KMS-11 (cell line): ENCODE data around the gene KLHDC9.
"Not testable (repeated sequence)": the region's sequence is repeated elsewhere in the genome, so short reads cannot be mapped to it uniquely, and the experiment has no call there.

Source experiments
- H2AFZ ChIP-seq: fragments of 200-600 bp; sonication (generic); 2 replicates; pipeline ENCODE4 v1.6.1; 2016; ENCODE audit warnings: antibody characterized with exemption, mixed run types, low read depth
- H3K27ac ChIP-seq: fragments of 200-600 bp; sonication (generic); 2 replicates; pipeline ENCODE4 v1.6.1; 2016; ENCODE audit warnings: mild to moderate bottlenecking, mixed run types
- H3K27me3 ChIP-seq: fragments of 200-600 bp; sonication (generic); 2 replicates; pipeline ENCODE4 v1.6.1; 2017; ENCODE audit warnings: mild to moderate bottlenecking, low read depth, mixed run types, moderate library complexity; ENCODE audit not compliant: insufficient read depth
- H3K36me3 ChIP-seq: fragments of 200-600 bp; sonication (generic); 2 replicates; pipeline ENCODE4 v1.6.1; 2017; ENCODE audit warnings: mild to moderate bottlenecking, mixed run types; ENCODE audit not compliant: insufficient read depth
- H3K4me1 ChIP-seq: fragments of 200-600 bp; sonication (generic); 2 replicates; pipeline ENCODE4 v1.6.1; 2016; ENCODE audit warnings: mild to moderate bottlenecking, low read depth, mixed run types; ENCODE audit not compliant: poor library complexity, severe bottlenecking
- H3K4me2 ChIP-seq: fragments of 200-600 bp; sonication (generic); 2 replicates; pipeline ENCODE4 v1.7.0; 2016; ENCODE audit warnings: mild to moderate bottlenecking, mixed run types
- H3K4me3 ChIP-seq: fragments of 200-600 bp; sonication (generic); IDR thresholded peaks from 2 replicates; pipeline ENCODE4 v1.6.1; 2017; ENCODE audit warnings: low read depth, low read length, mixed read lengths; ENCODE audit not compliant: insufficient read depth
- H3K79me2 ChIP-seq: fragments of 200-600 bp; sonication (generic); 2 replicates; pipeline ENCODE4 v1.6.1; 2016; ENCODE audit warnings: low read depth, mixed run types; ENCODE audit not compliant: insufficient read depth
- H3K9ac ChIP-seq: fragments of 200-600 bp; sonication (generic); 2 replicates; pipeline ENCODE4 v1.6.1; 2016; ENCODE audit warnings: mild to moderate bottlenecking, mixed run types
- H4K20me1 ChIP-seq: fragments of 200-600 bp; sonication (generic); 2 replicates; pipeline ENCODE4 v1.6.1; 2016; ENCODE audit warnings: mild to moderate bottlenecking, mixed run types; ENCODE audit not compliant: insufficient read depth
- TF ChIP-seq, protein P1 (sequence below): fragments of 200-600 bp; sonication (generic); conservative IDR thresholded peaks from 2 replicates; pipeline ENCODE4 v1.6.1; 2017; ENCODE audit warnings: low read depth, mild to moderate bottlenecking, antibody characterized with exemption, low read length, moderate library complexity, mixed read lengths

Gene KLHDC9

DNA sequence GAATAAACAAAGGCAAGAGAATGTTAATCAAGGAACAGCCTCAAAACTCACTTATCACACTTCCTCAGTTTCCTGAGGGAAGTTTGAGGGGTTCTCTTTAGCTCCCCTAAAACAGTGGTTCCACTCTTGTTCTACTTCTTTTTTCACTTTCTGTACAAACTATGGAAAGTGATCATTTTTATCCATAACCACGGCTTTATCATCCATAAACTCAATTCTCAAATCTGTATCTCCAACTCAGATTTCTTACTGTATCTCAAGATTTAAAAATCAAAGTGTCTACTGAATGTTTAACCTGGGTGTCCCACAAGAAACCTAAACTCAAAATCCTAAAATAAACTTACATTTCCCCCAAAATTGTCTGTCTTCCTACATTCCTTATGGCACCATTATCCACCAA lies 15.8 kb downstream of the KLHDC9 start:
- Histone ChIP-seq H3K27me3 (no peaks in the 10 kb centered on the region), H3K9ac (no peak overlapping the region), H3K79me2 (peaks cover 98% of the 10 kb centered on the region), H4K20me1 (peaks cover 43% of the 10 kb centered on the region), H3K4me2 (no peak overlapping the region; the same call in 1 of the 2 replicates), H2AFZ (no peak overlapping the region), H3K4me1 (peaks cover 62% of the 10 kb centered on the region), H3K4me3 (no peak overlapping the region), H3K36me3 (no peaks in the 10 kb centered on the region; the same call in 1 of the 2 replicates), H3K27ac (no peak overlapping the region)
- TF ChIP-seq, protein P1, sequence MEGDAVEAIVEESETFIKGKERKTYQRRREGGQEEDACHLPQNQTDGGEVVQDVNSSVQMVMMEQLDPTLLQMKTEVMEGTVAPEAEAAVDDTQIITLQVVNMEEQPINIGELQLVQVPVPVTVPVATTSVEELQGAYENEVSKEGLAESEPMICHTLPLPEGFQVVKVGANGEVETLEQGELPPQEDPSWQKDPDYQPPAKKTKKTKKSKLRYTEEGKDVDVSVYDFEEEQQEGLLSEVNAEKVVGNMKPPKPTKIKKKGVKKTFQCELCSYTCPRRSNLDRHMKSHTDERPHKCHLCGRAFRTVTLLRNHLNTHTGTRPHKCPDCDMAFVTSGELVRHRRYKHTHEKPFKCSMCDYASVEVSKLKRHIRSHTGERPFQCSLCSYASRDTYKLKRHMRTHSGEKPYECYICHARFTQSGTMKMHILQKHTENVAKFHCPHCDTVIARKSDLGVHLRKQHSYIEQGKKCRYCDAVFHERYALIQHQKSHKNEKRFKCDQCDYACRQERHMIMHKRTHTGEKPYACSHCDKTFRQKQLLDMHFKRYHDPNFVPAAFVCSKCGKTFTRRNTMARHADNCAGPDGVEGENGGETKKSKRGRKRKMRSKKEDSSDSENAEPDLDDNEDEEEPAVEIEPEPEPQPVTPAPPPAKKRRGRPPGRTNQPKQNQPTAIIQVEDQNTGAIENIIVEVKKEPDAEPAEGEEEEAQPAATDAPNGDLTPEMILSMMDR = no peak

DNA sequence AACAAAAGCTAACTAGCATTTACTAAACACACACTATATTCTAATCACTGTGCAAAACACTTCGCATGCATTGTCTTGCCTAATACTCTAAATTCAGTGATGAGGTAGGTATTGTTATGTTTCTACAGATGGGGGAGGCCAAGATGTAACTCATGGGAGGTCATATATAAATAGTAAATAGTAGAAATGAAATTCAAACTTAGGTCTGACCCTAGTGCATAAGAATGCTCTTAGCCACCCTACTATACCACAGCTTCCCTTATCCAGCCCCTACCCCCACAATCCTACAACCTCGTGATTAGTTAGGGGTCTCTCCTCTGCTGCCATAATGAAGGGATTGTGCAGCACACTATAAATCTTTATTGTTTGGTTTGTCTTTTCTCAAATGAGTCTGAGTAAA lies 16.4 kb downstream of the KLHDC9 start:
- peaks cover 68% of the 10 kb centered on the region for H3K4me1 ChIP-seq
- H4K20me1 ChIP-seq = peaks cover 40% of the 10 kb centered on the region
- H3K4me3 ChIP-seq = no peak overlapping the region
- no peaks in the 10 kb centered on the region; the same call in 1 of the 2 replicates for H3K36me3 ChIP-seq
- H2AFZ ChIP-seq = no peak overlapping the region
- no peak overlapping the region for H3K9ac ChIP-seq
- no peak overlapping the region for H3K4me2 ChIP-seq
- no peaks in the 10 kb centered on the region for H3K27me3 ChIP-seq
- H3K27ac ChIP-seq = no peak overlapping the region
- peaks cover 95% of the 10 kb centered on the region for H3K79me2 ChIP-seq
- TF ChIP-seq, protein P1 = no peak

DNA sequence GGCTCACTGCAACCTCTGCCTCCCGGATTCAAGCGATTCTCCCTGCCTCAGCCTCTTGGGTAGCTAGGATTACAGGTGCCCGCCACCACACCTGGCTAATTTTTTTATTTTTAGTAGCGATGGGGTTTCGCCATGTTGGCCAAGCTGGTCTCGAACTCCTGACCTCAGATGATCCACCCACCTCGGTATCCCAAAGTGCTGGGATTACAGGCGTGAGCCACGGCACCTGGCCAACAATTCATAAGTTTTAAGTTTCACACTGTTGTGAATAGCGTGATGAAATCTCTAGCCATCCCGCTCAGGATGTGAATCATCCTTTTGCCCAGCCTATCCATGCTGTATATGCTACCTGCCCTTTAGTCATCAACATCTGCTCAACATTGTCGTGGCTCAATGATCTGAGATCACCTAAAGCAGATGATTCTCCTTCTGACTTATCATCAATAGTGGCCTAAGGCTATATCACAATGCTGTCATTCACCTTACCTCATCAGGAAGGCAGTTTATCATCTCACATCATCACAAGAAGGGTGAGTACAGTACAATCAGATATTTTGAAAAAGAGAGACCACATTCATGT lies 17.1 kb downstream of the KLHDC9 start:
- Histone ChIP-seq H3K4me2 (no peak overlapping the region; the same call in 1 of the 2 replicates), H3K36me3 (no peaks in the 10 kb centered on the region; the same call in 1 of the 2 replicates)

DNA sequence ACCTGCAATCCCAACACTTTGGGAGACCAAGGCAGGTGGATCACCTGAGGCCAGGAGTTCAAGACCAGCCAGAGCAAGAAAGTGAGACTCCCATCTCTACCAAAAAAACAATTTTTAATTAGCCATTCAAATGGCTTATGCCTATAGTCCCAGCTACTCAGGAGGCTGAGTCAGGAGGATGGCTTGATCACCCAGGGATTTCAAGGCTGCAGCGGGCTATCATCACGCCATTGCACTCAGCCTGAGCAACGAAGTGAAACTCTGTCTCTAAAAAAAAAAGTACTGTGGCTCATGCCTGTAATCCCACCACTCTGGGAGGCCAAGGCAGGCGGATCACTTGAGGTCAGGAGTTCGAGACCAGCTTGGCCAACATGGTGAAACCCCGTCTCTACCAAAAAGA lies 17.8 kb downstream of the KLHDC9 start:
- peaks cover 76% of the 10 kb centered on the region for H3K4me1 ChIP-seq
- H3K4me2 ChIP-seq = peak overlapping the region; percentile 67; the same call in 1 of the 2 replicates
- H3K4me3 ChIP-seq, H3K27ac ChIP-seq, H3K27me3 ChIP-seq, H2AFZ ChIP-seq, H3K36me3 ChIP-seq, H3K9ac ChIP-seq: not testable (repeated sequence)
- H3K79me2 ChIP-seq = peaks cover 81% of the 10 kb centered on the region
- H4K20me1 ChIP-seq = peaks cover 32% of the 10 kb centered on the region

More for the DNA sequence above, 17.1 kb downstream of the KLHDC9 start:
- H3K27me3 ChIP-seq = no peaks in the 10 kb centered on the region
- peaks cover 35% of the 10 kb centered on the region for H4K20me1 ChIP-seq
- no peak overlapping the region for H3K9ac ChIP-seq
- TF ChIP-seq, protein P1 = no peak
- peaks cover 75% of the 10 kb centered on the region for H3K4me1 ChIP-seq
- H3K27ac ChIP-seq = no peak overlapping the region
- no peak overlapping the region for H3K4me3 ChIP-seq
- H3K79me2 ChIP-seq = peaks cover 88% of the 10 kb centered on the region
- H2AFZ ChIP-seq = no peak overlapping the region

DNA sequence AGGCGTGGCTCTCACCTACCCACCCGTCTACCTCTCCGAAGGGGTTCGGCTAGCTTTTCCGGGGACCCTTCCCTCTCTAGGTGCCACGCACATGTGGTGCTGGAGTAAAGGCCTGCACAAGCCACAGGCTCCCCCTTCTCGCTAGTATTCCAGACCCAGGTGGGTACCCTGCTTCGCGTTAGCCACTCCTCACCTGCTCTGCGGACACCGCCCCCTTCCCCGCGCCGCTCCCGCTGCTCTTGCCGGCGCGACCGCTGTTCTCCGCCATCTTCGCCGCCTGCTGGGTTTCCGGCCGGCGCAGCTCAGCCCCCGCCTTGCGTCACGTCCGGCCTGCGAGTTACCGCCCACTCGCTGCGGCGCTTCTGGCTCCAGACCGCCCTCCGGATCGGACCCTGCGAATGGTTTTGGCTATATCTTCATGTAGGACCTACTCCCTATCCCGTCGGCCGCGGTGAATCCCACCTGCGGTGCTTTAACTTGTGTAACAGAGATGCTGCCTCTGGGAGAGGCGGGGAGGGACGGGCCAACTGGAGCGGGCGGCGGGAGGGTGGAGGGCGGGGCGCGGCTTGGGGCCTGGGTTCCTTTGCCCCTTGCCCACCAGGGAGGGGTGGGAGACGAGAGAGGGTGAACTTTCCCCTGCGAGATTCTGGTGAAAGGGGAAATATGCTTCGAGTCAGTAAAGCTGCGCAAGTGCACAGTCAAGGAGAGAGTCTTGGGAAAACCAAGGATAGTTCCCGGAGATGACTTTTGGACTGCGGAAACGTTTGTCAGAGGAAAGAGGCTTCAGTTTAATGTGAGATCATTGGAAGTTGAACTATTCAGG lies 19.8 kb downstream of the KLHDC9 start, which contains the start of the genes NIT1 and PFDN2:
TSS of gene NIT1 (plus strand) at position 347 of the 823 bp plus-strand sequence. CDS start at position 419, 72 bp downstream.
TSS of gene PFDN2 (minus strand) at position 279 of the 823 bp plus-strand sequence. CDS start at position 268, 11 bp downstream.
- Histone ChIP-seq H3K9ac (peak within 1 kb of the TSS; percentile 80), H3K27ac (peak within 1 kb of the TSS; percentile 70), H3K27me3 (no peaks in the 10 kb centered on the region), H4K20me1 (peaks cover 16% of the 10 kb centered on the region), H3K4me3 (peak within 1 kb of the TSS; percentile 97), H3K79me2 (peaks cover 62% of the 10 kb centered on the region), H3K36me3 (peaks cover 5% of the 10 kb centered on the region; the same call in 1 of the 2 replicates), H3K4me1 (peaks cover 61% of the 10 kb centered on the region), H3K4me2 (peak within 1 kb of the TSS; percentile 67), H2AFZ (peak within 1 kb of the TSS; percentile 88)
- TF ChIP-seq, protein P1 = peak; percentile 3; the same call in 1 of the 2 replicates
